Stomach smooth muscle (tissue), 2 donors: ENCODE measurements around the gene HPCAL1.
"Not testable (repeated sequence)": the region's sequence is repeated elsewhere in the genome, so short reads cannot be mapped to it uniquely, and the experiment has no call there.

Experiments used
- H3K27ac ChIP-seq: one replicate; pipeline ENCODE4 v1.7.0; 2013; ENCODE audit warnings: mild to moderate bottlenecking, low read length, inconsistent platforms
- H3K27me3 ChIP-seq, 2 donors: one replicate each; pipeline ENCODE4 v1.7.0; 2013; ENCODE audit warnings: low read length in 2 of 2; ENCODE audit not compliant: insufficient read depth in 2 of 2, control insufficient read depth in 1 of 2
- H3K36me3 ChIP-seq, 2 donors: one replicate each; pipeline ENCODE4 v1.7.0; 2013; ENCODE audit warnings: low read length in 2 of 2; ENCODE audit not compliant: control insufficient read depth in 2 of 2, insufficient read depth in 2 of 2
- H3K4me1 ChIP-seq: one replicate; pipeline ENCODE4 v1.7.0; 2013; ENCODE audit warnings: low read length; ENCODE audit not compliant: control insufficient read depth, insufficient read depth
- H3K4me3 ChIP-seq, 2 donors: one replicate each; pipeline ENCODE4 v1.7.0; 2013; ENCODE audit warnings: low read length in 2 of 2
- H3K9ac ChIP-seq, 2 donors: one replicate each; pipeline ENCODE4 v1.7.0; 2013; ENCODE audit warnings: low read length in 2 of 2, mild to moderate bottlenecking in 1 of 2
- H3K9me3 ChIP-seq, 2 donors: one replicate each; pipeline ENCODE4 v1.7.0; 2013; ENCODE audit warnings: low read length in 2 of 2; ENCODE audit not compliant: control insufficient read depth in 2 of 2
- donor health status: healthy.
- donor health status: Pancreatic carcinoma.

Gene HPCAL1

GRCh38 chr2:10449486-10449831 lies 146.8 kb downstream of the HPCAL1 start:
- Histone ChIP-seq H3K27ac (no peak overlapping the region), H3K4me1 (peaks cover 44% of the 10 kb centered on the region), H3K9me3 (no peaks in the 10 kb centered on the region), H3K4me3 (peak overlapping the region; percentile 76 to 85), H3K36me3 (peaks cover under 1 to 5% of the 10 kb centered on the region in 2 donors), H3K9ac (peak overlapping the region in 1 of 2 donors; percentile 91), H3K27me3 (no peaks in the 10 kb centered on the region)

DNA sequence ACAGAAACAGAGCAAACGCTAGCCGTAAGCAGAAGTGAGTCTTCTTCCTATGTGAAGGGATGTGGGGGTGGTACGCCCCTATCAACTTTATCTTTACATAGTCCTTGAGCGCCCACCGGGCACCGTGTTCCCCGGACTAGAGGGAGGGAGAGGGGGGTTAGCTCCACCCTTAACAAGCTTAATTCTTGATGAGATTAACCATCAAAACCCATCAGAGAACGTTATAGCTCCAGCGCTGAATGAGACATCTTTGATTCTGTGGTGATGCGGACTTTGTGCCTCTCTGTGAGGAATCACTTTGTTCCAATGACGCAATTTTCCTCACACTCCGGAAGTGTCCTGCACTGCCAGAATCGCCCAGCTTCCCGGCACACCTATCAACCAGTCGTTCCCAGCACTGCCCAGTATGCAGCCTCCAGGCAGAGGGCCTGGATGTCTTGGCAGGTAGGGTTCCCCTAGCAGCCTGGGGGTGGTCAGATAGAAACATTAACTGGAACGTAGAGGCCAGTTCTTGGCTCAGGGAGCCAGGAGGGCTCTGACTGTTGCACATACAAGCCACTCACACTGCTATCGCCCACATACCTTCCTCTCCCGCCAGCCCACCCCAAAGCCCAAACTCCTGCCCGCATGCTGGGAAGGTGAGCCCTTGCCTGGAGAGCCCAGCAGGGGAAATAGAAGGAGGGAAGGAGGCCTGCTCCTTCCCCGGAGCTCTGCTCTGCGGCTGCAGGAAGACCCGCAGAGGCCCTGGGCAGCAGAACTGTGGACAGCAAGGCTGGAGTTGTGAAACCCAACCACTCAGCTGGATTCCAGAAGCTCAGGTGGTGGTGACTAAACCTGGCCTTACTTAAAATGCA lies 147.4 kb downstream of the HPCAL1 start:
- Histone ChIP-seq H3K36me3 (no peaks in the 10 kb centered on the region), H3K4me1 (peaks cover 49% of the 10 kb centered on the region), H3K27me3 (no peaks in the 10 kb centered on the region), H3K4me3 (peak overlapping the region in 1 of 2 donors; percentile 85), H3K27ac (no peak overlapping the region), H3K9me3 (no peaks in the 10 kb centered on the region), H3K9ac (peak overlapping the region in 1 of 2 donors; percentile 21)

DNA sequence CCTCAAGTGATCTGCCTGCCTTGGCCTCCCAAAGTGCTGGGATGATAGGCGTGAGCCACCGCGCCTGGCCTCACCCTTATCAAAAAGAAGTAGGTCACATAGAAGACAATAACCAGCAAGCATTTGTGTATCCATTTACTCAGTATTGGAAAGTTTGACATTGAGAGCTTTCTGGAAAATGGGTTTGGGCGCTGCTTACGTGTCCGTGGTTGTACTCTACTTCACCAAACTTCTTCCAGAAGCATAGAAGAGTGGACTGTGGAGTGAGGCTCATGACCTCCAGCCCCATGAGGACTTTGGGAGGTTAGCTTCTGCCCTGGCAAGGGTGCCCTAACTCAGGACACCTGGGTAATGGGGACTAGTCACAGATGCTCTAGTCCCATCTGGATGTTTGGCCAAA lies 149.1 kb downstream of the HPCAL1 start:
- H3K4me3 ChIP-seq: no peak overlapping the region
- H3K36me3 ChIP-seq: no peaks in the 10 kb centered on the region
- no peaks in the 10 kb centered on the region for H3K27me3 ChIP-seq
- peaks cover 44% of the 10 kb centered on the region for H3K4me1 ChIP-seq
- no peak overlapping the region for H3K9ac ChIP-seq
- H3K27ac ChIP-seq: peak overlapping the region; percentile 58
- H3K9me3 ChIP-seq: no peaks in the 10 kb centered on the region

DNA sequence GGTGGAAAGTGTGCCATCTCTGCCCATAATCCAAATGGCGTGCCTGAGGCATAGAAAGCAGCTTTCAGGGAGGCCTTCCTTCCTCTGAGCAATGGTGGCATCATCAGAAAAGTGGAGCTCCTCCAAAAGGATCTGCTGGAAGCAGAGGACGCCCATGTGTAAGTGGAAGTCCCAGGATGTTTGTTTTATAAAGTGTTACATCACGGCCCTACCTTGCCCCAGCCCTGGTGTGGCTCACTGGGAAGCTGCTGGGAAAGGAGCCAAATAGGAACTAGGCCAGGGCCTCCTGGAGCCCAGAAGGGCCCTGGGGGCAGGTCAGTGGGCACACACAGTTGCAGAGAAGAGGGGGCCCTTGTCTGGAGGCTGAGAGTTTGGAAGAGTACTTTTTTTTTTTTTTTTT lies 149.6 kb downstream of the HPCAL1 start:
- H3K36me3 ChIP-seq: no peaks in the 10 kb centered on the region

GRCh38 chr2:10452956-10453904 lies 150.5 kb downstream of the HPCAL1 start:
- peak overlapping the region; percentile 11 for H3K27ac ChIP-seq
- no peaks in the 10 kb centered on the region for H3K9me3 ChIP-seq
- no peak overlapping the region for H3K4me3 ChIP-seq
- no peaks in the 10 kb centered on the region for H3K27me3 ChIP-seq
- peaks cover 33% of the 10 kb centered on the region for H3K4me1 ChIP-seq
- H3K36me3 ChIP-seq: no peaks in the 10 kb centered on the region
- H3K9ac ChIP-seq: no peak overlapping the region

More for the DNA sequence above, 149.6 kb downstream of the HPCAL1 start:
- H3K4me3 ChIP-seq: no peak overlapping the region
- H3K27ac ChIP-seq: peak overlapping the region; percentile 58
- H3K27me3 ChIP-seq: no peaks in the 10 kb centered on the region
- H3K9ac ChIP-seq: no peak overlapping the region
- H3K4me1 ChIP-seq: peaks cover 39% of the 10 kb centered on the region
- H3K9me3 ChIP-seq: no peaks in the 10 kb centered on the region

DNA sequence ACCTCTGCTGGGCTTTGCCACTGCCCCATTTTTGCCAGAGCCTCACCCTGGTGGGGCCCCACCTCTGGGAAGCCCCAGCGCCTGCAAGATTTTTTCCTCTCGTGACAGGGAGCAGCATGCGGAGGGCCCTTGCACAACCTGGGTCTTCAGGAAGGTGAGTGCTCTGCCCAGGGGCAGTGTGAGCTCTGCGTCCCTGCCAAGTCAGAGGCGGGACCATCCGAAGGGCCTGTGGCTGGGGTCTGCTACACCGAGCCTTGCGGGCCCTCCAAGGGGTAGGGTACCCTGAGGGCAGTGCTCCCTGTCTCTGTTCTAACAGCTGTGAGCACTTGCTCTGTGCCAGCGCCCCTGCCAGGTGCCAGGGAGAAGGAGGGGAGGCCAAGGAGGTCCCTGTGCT lies 151.2 kb downstream of the HPCAL1 start:
- H3K27ac ChIP-seq: peak overlapping the region; percentile 62
- peaks cover 33% of the 10 kb centered on the region for H3K4me1 ChIP-seq
- no peaks in the 10 kb centered on the region for H3K9me3 ChIP-seq
- H3K4me3 ChIP-seq: no peak overlapping the region
- no peaks in the 10 kb centered on the region for H3K27me3 ChIP-seq
- no peak overlapping the region for H3K9ac ChIP-seq
- H3K36me3 ChIP-seq: no peaks in the 10 kb centered on the region

GRCh38 chr2:10454505-10454904 lies 151.8 kb downstream of the HPCAL1 start:
- Histone ChIP-seq H3K9ac (peak overlapping the region in 1 of 2 donors; percentile 30), H3K9me3 (no peaks in the 10 kb centered on the region), H3K27me3 (no peaks in the 10 kb centered on the region), H3K4me3 (peak overlapping the region in 1 of 2 donors; percentile 23), H3K36me3 (no peaks in the 10 kb centered on the region), H3K4me1 (peaks cover 33% of the 10 kb centered on the region), H3K27ac (peak overlapping the region; percentile 62)

DNA sequence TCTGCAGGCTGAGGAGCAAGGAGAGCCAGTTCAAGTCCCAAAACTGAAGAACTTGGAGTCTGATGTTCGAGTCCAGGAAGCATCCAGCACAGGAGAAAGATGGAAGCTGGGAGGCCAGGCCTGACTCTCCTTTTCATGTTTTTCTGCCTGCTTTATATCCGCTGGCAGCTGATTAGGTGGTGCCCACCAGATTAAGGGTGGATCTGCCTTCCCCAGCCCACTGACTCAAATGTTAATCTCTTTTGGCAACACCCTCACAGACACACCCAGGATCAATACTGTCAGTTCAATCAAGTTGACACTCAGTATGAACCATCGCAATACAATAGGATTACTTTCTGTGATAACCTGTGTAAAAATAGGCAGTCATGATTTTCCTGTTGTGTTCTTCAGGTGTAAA lies 154.5 kb downstream of the HPCAL1 start:
- H3K27me3 ChIP-seq, H3K27ac ChIP-seq, H3K9me3 ChIP-seq, H3K4me3 ChIP-seq, H3K9ac ChIP-seq, H3K36me3 ChIP-seq: not testable (repeated sequence)
- H3K4me1 ChIP-seq: peaks cover 19% of the 10 kb centered on the region

DNA sequence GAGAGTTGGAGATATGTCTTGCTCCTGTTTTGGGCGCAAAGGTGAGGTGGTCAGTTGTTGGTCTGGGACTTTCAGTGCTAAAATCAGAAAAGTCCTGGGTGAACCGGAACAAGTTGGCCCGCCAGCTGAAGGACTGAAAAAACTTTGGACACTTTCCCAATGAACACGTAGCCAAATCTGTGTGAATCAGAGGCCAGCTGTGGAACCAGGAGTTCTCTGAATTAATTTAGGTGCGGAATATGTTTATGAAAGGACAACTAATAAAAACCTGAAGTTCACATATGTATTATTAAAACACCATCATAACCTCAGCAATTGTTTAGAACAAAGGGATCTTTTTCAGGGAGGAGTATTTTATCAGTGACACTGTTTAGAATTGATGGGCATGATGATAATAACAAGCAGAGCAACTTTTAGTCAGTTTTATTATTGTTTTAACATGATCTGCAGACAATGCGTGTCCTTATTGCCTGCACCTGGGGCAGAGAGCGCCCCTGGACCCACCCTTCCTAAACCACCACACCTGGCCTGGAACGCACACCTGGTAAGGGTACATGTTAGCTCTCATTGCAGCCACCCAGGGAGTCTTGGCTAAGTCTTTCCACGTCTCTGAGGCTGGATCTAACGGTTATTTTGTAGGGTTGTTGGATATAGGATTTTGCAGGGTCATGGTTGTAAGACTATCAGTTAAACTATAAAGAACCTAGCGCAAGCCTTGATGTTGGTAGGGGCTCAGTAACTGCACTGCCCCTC lies 155.3 kb downstream of the HPCAL1 start:
- H3K36me3 ChIP-seq: no peaks in the 10 kb centered on the region
- H3K9ac ChIP-seq: no peak overlapping the region
- H3K4me1 ChIP-seq: peaks cover 16% of the 10 kb centered on the region
- no peaks in the 10 kb centered on the region for H3K9me3 ChIP-seq
- no peaks in the 10 kb centered on the region for H3K27me3 ChIP-seq
- H3K4me3 ChIP-seq: no peak overlapping the region
- H3K27ac ChIP-seq: no peak overlapping the region

DNA sequence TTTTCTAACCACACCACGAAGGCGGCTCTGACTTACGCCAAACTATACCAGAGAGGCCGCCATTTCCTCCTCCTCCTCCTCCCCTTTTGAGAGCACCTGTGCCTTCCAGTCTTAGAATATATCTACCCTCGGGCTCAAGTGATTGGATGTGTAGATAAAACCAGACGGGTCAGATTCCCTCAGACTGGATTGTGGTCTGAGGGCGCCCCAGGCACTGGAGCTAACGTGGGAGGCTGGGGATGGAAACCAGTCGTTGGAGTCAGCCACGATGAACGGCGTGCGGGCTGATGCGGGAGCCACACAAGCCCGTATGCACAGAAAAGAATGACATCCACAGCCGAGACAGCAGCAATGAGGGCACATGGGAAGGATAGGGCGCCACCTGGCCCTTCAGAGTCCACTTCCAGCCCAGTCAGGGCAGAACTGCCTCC lies 157.7 kb downstream of the HPCAL1 start:
- Histone ChIP-seq H3K4me1 (peaks cover under 1% of the 10 kb centered on the region), H3K27ac (no peak overlapping the region), H3K27me3 (no peaks in the 10 kb centered on the region), H3K36me3 (no peaks in the 10 kb centered on the region), H3K4me3 (no peak overlapping the region), H3K9ac (no peak overlapping the region), H3K9me3 (no peaks in the 10 kb centered on the region)
